Suprapubic skin (tissue), 4 donors: ENCODE measurements around the gene MARK4.

Experiments used
- CTCF ChIP-seq, 2 donors: fragments of 200-600 bp in 1 of 2; fragments of 450-650 bp in 1 of 2; sonication (generic) in 1 of 2; IDR thresholded peaks; one replicate each; pipeline ENCODE4 v1.5.1; 2016 to 2019; ENCODE audit warnings: antibody characterized with exemption in 2 of 2, mild to moderate bottlenecking in 1 of 2, moderate library complexity in 1 of 2
- EP300 ChIP-seq: sonication (generic); formaldehyde crosslinking; IDR thresholded peaks from one replicate; pipeline ENCODE4 v1.6.1; 2017; ENCODE audit warnings: antibody characterized with exemption
- POLR2AphosphoS5 ChIP-seq, 3 donors: sonication (generic); formaldehyde crosslinking; IDR thresholded peaks; one replicate each; pipeline ENCODE4 v1.6.1; 2017; ENCODE audit warnings: antibody characterized with exemption in 3 of 3

- TF ChIP-seq CTCF (IDR thresholded peaks at IDR 0.05) (no peak), POLR2AphosphoS5 (IDR thresholded peaks at IDR 0.05) (no peak), EP300 (no peak)
Measured at GRCh38 chr19:45352471-45352870, 101.4 kb downstream of the MARK4 start.
